KOPT-K1 (cell line): Measurements from ENCODE around the gene FYCO1.
A peak's percentile ranks its signal among the peaks of the same experiment; 100 is the strongest.

Source experiments
- H3K27ac ChIP-seq: fragments of 200-600 bp; sonication (generic); 2 replicates; pipeline ENCODE4 v1.5.1; 2016; ENCODE audit warnings: antibody characterized with exemption, mild to moderate bottlenecking, low read depth, low read length; ENCODE audit not compliant: poor library complexity, severe bottlenecking
- H3K36me3 ChIP-seq: fragments of 200-600 bp; sonication (generic); 2 replicates; pipeline ENCODE4 v1.5.1; 2017; ENCODE audit warnings: antibody characterized with exemption, mild to moderate bottlenecking, low read length, moderate library complexity; ENCODE audit not compliant: insufficient read depth
- H3K9me3 ChIP-seq: fragments of 200-600 bp; sonication (generic); 2 replicates; pipeline ENCODE4 v1.5.1; 2017; ENCODE audit warnings: antibody characterized with exemption, low read length, mild to moderate bottlenecking; ENCODE audit not compliant: insufficient read depth, poor library complexity, severe bottlenecking

The FYCO1 gene

GRCh38 chr3:45939341-45939771, 56.3 kb downstream of the FYCO1 start:
- Histone ChIP-seq H3K9me3 (no peaks in the 10 kb centered on the region), H3K27ac (peak overlapping the region; percentile 9), H3K36me3 (peaks cover 39% of the 10 kb centered on the region)

- Histone ChIP-seq H3K27ac (peak overlapping the region; percentile 9), H3K9me3 (no peaks in the 10 kb centered on the region), H3K36me3 (peaks cover 44% of the 10 kb centered on the region)
Measured at GRCh38 chr3:45938864-45939263, 56.8 kb downstream of the FYCO1 start.

- peaks cover 52% of the 10 kb centered on the region for H3K36me3 ChIP-seq
- no peaks in the 10 kb centered on the region for H3K9me3 ChIP-seq
- no peak overlapping the region for H3K27ac ChIP-seq
Measured at GRCh38 chr3:45938043-45938435, 57.6 kb downstream of the FYCO1 start.

- H3K36me3 ChIP-seq: peaks cover 58% of the 10 kb centered on the region
- no peaks in the 10 kb centered on the region for H3K9me3 ChIP-seq
- H3K27ac ChIP-seq: no peak overlapping the region
Measured at GRCh38 chr3:45937206-45938042, 58.2 kb downstream of the FYCO1 start.

- Histone ChIP-seq H3K27ac (no peak overlapping the region), H3K36me3 (peaks cover 70% of the 10 kb centered on the region), H3K9me3 (no peaks in the 10 kb centered on the region)
Measured at GRCh38 chr3:45936261-45936660, 59.4 kb downstream of the FYCO1 start.

GRCh38 chr3:45933591-45933990, 62.0 kb downstream of the FYCO1 start:
- no peaks in the 10 kb centered on the region for H3K9me3 ChIP-seq
- H3K27ac ChIP-seq: no peak overlapping the region
- peaks cover 97% of the 10 kb centered on the region for H3K36me3 ChIP-seq

GRCh38 chr3:45932112-45932511, 63.5 kb downstream of the FYCO1 start:
- H3K36me3 ChIP-seq: peaks cover 100% of the 10 kb centered on the region
- H3K9me3 ChIP-seq: no peaks in the 10 kb centered on the region
- no peak overlapping the region for H3K27ac ChIP-seq

- Histone ChIP-seq H3K9me3 (no peaks in the 10 kb centered on the region), H3K36me3 (peaks cover 99% of the 10 kb centered on the region), H3K27ac (no peak overlapping the region)
Measured at GRCh38 chr3:45931496-45931895, 64.1 kb downstream of the FYCO1 start.

- peaks cover 97% of the 10 kb centered on the region for H3K36me3 ChIP-seq
- no peaks in the 10 kb centered on the region for H3K9me3 ChIP-seq
- H3K27ac ChIP-seq: peak overlapping the region; percentile 64
Measured at GRCh38 chr3:45929042-45929679, 66.5 kb downstream of the FYCO1 start.

- H3K27ac ChIP-seq: peak overlapping the region; percentile 64
- peaks cover 97% of the 10 kb centered on the region for H3K36me3 ChIP-seq
- no peaks in the 10 kb centered on the region for H3K9me3 ChIP-seq
Measured at GRCh38 chr3:45927881-45928280, 67.7 kb downstream of the FYCO1 start.

- Histone ChIP-seq H3K27ac (peak overlapping the region; percentile 99), H3K9me3 (no peaks in the 10 kb centered on the region), H3K36me3 (peaks cover 92% of the 10 kb centered on the region)
Measured at GRCh38 chr3:45923755-45924154, 71.9 kb downstream of the FYCO1 start.

- H3K36me3 ChIP-seq: peaks cover 92% of the 10 kb centered on the region
- no peaks in the 10 kb centered on the region for H3K9me3 ChIP-seq
- peak overlapping the region; percentile 99 for H3K27ac ChIP-seq
Measured at GRCh38 chr3:45922950-45923590, 72.6 kb downstream of the FYCO1 start.

- Histone ChIP-seq H3K9me3 (no peaks in the 10 kb centered on the region), H3K27ac (peak overlapping the region; percentile 99), H3K36me3 (peaks cover 81% of the 10 kb centered on the region)
Measured at GRCh38 chr3:45922039-45922326, 73.6 kb downstream of the FYCO1 start.

- Histone ChIP-seq H3K27ac (peak overlapping the region; percentile 99), H3K9me3 (no peaks in the 10 kb centered on the region), H3K36me3 (peaks cover 76% of the 10 kb centered on the region)
Measured at GRCh38 chr3:45921158-45922038, 74.2 kb downstream of the FYCO1 start.
